GM23338 (cell line): ENCODE measurements around the gene GALNT15. TPM values are rescaled to one million over a fixed set of nuclear protein-coding genes. Genes with fewer than 3 reads are reported as not detected.

Experiments
- ATAC-seq: fragments of 200-7000 bp; cut with Tn5 transposase; 3 replicates; pipeline ENCODE4 v1.9.1; 2020
- DNase-seq: peaks from one replicate; pipeline ENCODE4 v3.0.0-alpha.2; 2015; ENCODE audit warnings: low spot score
- H2AFZ ChIP-seq: fragments of 200-600 bp; sonication (generic); 2 replicates; pipeline ENCODE4 v1.8.0; 2016; ENCODE audit warnings: antibody characterized with exemption, mild to moderate bottlenecking, moderate library complexity
- H3F3A ChIP-seq: fragments of 200-600 bp; sonication (generic); replicated peaks from 2 replicates; pipeline ENCODE4 v1.8.0; 2017; ENCODE audit warnings: antibody characterized with exemption, mixed run types, low read depth
- H3K27ac ChIP-seq: fragments of 200-600 bp; sonication (generic); 2 replicates; pipeline ENCODE4 v1.6.1; 2016; ENCODE audit warnings: low read depth
- H3K27me3 ChIP-seq: fragments of 200-600 bp; sonication (generic); 2 replicates; pipeline ENCODE4 v1.8.0; 2016; ENCODE audit warnings: mild to moderate bottlenecking, mixed run types, moderate library complexity; ENCODE audit not compliant: insufficient read depth
- H3K36me3 ChIP-seq: fragments of 200-600 bp; sonication (generic); 2 replicates; pipeline ENCODE4 v1.8.0; 2016; ENCODE audit warnings: mild to moderate bottlenecking; ENCODE audit not compliant: insufficient read depth
- H3K4me1 ChIP-seq: fragments of 200-600 bp; sonication (generic); 2 replicates; pipeline ENCODE4 v1.8.0; 2016; ENCODE audit warnings: mild to moderate bottlenecking, moderate library complexity; ENCODE audit not compliant: insufficient read depth
- H3K4me2 ChIP-seq: fragments of 200-600 bp; sonication (generic); 2 replicates; pipeline ENCODE4 v1.7.1; 2017; ENCODE audit warnings: mixed run types
- H3K4me3 ChIP-seq: fragments of 200-600 bp; sonication (generic); 2 replicates; pipeline ENCODE4 v1.6.1; 2016; ENCODE audit warnings: mixed run types
- H3K79me2 ChIP-seq: fragments of 200-600 bp; sonication (generic); replicated peaks from 2 replicates; pipeline ENCODE4 v1.8.0; 2017; ENCODE audit warnings: mild to moderate bottlenecking; ENCODE audit not compliant: insufficient read depth
- H3K9me2 ChIP-seq: fragments of 200-600 bp; sonication (generic); 2 replicates; pipeline ENCODE4 v1.8.0; 2017; ENCODE audit not compliant: insufficient read depth
- H4K20me1 ChIP-seq: fragments of 200-600 bp; sonication (generic); replicated peaks from 2 replicates; pipeline ENCODE4 v1.8.0; 2017; ENCODE audit warnings: mild to moderate bottlenecking; ENCODE audit not compliant: insufficient read depth
- H3K27ac Mint-ChIP-seq: 2 replicates; pipeline ENCODE4 v1.8.0; 2020; ENCODE audit warnings: inconsistent platforms, mild to moderate bottlenecking, moderate library complexity, mixed read lengths
- H3K27me3 Mint-ChIP-seq: 3 replicates; pipeline ENCODE4 v1.8.0; 2022; ENCODE audit warnings: low read depth, mild to moderate bottlenecking, moderate library complexity, mixed read lengths, inconsistent platforms; ENCODE audit not compliant: insufficient read depth, poor library complexity
- H3K36me3 Mint-ChIP-seq: 3 replicates; pipeline ENCODE4 v1.8.0; 2021; ENCODE audit warnings: low read depth, mild to moderate bottlenecking, inconsistent platforms, moderate library complexity, mixed read lengths
- H3K4me1 Mint-ChIP-seq: 3 replicates; pipeline ENCODE4 v1.8.0; 2020; ENCODE audit warnings: mild to moderate bottlenecking, inconsistent platforms, mixed read lengths
- H3K4me3 Mint-ChIP-seq: 3 replicates; pipeline ENCODE4 v1.8.0; 2021; ENCODE audit warnings: moderate library complexity, mild to moderate bottlenecking, inconsistent platforms, mixed read lengths
- H3K9me3 Mint-ChIP-seq: 3 replicates; pipeline ENCODE4 v1.8.0; 2020; ENCODE audit warnings: moderate library complexity, mild to moderate bottlenecking, inconsistent platforms, mixed read lengths
- CREB1 ChIP-seq: fragments of 250-450 bp; sonication (Bioruptor Pico); IDR thresholded peaks from 2 replicates; pipeline ENCODE4 v1.5.0; 2020; ENCODE audit warnings: low read depth, mild to moderate bottlenecking, moderate library complexity
- POLR2AphosphoS5 ChIP-seq: IDR thresholded peaks from 2 replicates; pipeline ENCODE4 v1.6.1; 2016; ENCODE audit warnings: antibody characterized with exemption, low read depth
- STAT1 ChIP-seq: IDR thresholded peaks from one replicate; pipeline ENCODE4 v1.6.1; 2016; ENCODE audit warnings: antibody characterized with exemption; ENCODE audit not compliant: unreplicated experiment
- polyA plus RNA-seq: library from polyadenylated mRNA; unstranded; fragments of >200 nt; fragmentation: Nextera tagmentation; extraction: Ambion mirVana; gene quantifications from 2 replicates; pipeline ENCODE4 v1.2.1, GENCODE V29; 2016
- total RNA-seq: library from RNA; depleted of rRNA; stranded (reverse); fragments of >200 nt; shearing (Covaris generic); gene quantifications from 2 replicates; pipeline ENCODE4 v1.2.3, GENCODE V29; 2014
- TF ChIP-seq, protein P1 (sequence below), 2 experiments: fragments of 200-600 bp in 1 of 2; sonication (generic) in 1 of 2; conservative IDR thresholded peaks; 2 replicates each; pipeline versions ENCODE4 v1.5.1 to v1.6.1; 2016 to 2017; ENCODE audit warnings: antibody characterized with exemption in 2 of 2, low read depth in 2 of 2, mild to moderate bottlenecking in 2 of 2, moderate library complexity in 1 of 2
- TF ChIP-seq, protein P2 (sequence below): IDR thresholded peaks from 2 replicates; pipeline ENCODE4 v1.6.1; 2016; ENCODE audit warnings: antibody characterized with exemption
- TF ChIP-seq, protein P3 (sequence below): fragments of 250-450 bp; sonication (Bioruptor Pico); IDR thresholded peaks from 2 replicates; pipeline ENCODE4 v1.5.0; 2020; ENCODE audit warnings: mild to moderate bottlenecking, moderate library complexity

GALNT15 gene
- total and polyA plus RNA-seq, 2 experiments from 2014 or later = 0.06 to 0.35 TPM

DNA sequence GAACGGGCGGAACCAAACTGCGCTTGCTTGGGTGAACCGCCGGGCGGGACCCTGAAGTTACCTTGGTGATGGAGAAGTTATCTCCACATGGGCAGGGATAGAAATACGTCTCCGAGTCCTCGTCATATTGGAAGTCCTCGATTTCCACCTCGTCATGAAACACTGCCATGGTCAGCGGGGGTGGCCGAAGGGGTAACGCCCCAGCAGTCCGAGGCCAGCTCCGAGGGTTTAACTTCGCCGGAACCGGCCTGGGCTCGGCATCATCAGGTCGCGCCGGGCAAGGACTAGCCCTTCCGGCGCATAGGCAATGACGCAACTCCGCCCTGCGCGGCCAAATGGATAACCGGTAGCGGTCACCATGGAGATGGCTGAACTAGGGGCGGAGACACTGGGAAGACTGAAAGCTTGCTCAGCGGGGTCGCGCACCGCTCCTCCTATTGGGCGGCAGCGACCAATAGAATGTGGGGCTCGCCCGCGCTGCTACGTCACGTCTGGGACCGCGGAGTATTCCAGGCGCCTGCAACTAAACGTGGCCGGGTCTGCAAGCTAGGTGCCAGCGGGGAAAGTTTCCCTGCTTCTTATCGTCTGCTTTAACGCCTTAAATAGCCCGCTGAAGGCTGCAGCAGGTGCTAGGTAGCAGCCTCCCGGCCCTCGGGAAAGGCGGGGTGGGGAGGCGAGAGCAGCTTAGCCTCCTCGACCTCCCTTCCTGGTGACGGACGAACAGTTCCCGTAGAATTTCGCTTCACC is 90.4 kb downstream of the GALNT15 start, which contains the start of the genes DPH3 and OXNAD1:
Gene DPH3 (minus strand): TSS at position 236 of the 747 bp plus-strand sequence. CDS start 67 bp downstream, at position 169.
Gene OXNAD1 (plus strand): TSS at position 505 of the 747 bp plus-strand sequence. CDS start 5,741 bp downstream, outside the sequence.
- H3K4me2 ChIP-seq = peak within 1 kb of the TSS; percentile 93
- peak within 1 kb of the TSS; percentile 85 for H2AFZ ChIP-seq
- peaks cover 5% of the 10 kb centered on the region for H4K20me1 ChIP-seq
- H3K27me3 ChIP-seq = no peaks in the 10 kb centered on the region
- H3K79me2 ChIP-seq = peaks cover 72% of the 10 kb centered on the region
- Mint-ChIP-seq H3K4me3 (peak within 1 kb of the TSS; percentile 97), H3K9me3 (no peaks in the 10 kb centered on the region), H3K36me3 (peaks cover 8% of the 10 kb centered on the region; the same call in 2 of the 3 replicates), H3K27me3 (peaks cover 4% of the 10 kb centered on the region), H3K27ac (peak within 1 kb of the TSS; percentile 98), H3K4me1 (peaks cover 19% of the 10 kb centered on the region)
- no peaks in the 10 kb centered on the region for H3K9me2 ChIP-seq
- ATAC-seq (peak; percentile 97), DNase-seq (peak; percentile 100)
- TF ChIP-seq POLR2AphosphoS5 (peak; percentile 76), STAT1 (no peak), CREB1 (CRISPR knock-in tag) (peak; percentile 99)
- TF ChIP-seq, protein P1, sequence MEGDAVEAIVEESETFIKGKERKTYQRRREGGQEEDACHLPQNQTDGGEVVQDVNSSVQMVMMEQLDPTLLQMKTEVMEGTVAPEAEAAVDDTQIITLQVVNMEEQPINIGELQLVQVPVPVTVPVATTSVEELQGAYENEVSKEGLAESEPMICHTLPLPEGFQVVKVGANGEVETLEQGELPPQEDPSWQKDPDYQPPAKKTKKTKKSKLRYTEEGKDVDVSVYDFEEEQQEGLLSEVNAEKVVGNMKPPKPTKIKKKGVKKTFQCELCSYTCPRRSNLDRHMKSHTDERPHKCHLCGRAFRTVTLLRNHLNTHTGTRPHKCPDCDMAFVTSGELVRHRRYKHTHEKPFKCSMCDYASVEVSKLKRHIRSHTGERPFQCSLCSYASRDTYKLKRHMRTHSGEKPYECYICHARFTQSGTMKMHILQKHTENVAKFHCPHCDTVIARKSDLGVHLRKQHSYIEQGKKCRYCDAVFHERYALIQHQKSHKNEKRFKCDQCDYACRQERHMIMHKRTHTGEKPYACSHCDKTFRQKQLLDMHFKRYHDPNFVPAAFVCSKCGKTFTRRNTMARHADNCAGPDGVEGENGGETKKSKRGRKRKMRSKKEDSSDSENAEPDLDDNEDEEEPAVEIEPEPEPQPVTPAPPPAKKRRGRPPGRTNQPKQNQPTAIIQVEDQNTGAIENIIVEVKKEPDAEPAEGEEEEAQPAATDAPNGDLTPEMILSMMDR (conservative IDR thresholded peaks at IDR 0.05; ENCODE audit: low read depth in 2 of 2) = no peak
- TF ChIP-seq, protein P2, sequence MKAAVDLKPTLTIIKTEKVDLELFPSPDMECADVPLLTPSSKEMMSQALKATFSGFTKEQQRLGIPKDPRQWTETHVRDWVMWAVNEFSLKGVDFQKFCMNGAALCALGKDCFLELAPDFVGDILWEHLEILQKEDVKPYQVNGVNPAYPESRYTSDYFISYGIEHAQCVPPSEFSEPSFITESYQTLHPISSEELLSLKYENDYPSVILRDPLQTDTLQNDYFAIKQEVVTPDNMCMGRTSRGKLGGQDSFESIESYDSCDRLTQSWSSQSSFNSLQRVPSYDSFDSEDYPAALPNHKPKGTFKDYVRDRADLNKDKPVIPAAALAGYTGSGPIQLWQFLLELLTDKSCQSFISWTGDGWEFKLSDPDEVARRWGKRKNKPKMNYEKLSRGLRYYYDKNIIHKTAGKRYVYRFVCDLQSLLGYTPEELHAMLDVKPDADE = peak; percentile 84
- TF ChIP-seq, protein P3, sequence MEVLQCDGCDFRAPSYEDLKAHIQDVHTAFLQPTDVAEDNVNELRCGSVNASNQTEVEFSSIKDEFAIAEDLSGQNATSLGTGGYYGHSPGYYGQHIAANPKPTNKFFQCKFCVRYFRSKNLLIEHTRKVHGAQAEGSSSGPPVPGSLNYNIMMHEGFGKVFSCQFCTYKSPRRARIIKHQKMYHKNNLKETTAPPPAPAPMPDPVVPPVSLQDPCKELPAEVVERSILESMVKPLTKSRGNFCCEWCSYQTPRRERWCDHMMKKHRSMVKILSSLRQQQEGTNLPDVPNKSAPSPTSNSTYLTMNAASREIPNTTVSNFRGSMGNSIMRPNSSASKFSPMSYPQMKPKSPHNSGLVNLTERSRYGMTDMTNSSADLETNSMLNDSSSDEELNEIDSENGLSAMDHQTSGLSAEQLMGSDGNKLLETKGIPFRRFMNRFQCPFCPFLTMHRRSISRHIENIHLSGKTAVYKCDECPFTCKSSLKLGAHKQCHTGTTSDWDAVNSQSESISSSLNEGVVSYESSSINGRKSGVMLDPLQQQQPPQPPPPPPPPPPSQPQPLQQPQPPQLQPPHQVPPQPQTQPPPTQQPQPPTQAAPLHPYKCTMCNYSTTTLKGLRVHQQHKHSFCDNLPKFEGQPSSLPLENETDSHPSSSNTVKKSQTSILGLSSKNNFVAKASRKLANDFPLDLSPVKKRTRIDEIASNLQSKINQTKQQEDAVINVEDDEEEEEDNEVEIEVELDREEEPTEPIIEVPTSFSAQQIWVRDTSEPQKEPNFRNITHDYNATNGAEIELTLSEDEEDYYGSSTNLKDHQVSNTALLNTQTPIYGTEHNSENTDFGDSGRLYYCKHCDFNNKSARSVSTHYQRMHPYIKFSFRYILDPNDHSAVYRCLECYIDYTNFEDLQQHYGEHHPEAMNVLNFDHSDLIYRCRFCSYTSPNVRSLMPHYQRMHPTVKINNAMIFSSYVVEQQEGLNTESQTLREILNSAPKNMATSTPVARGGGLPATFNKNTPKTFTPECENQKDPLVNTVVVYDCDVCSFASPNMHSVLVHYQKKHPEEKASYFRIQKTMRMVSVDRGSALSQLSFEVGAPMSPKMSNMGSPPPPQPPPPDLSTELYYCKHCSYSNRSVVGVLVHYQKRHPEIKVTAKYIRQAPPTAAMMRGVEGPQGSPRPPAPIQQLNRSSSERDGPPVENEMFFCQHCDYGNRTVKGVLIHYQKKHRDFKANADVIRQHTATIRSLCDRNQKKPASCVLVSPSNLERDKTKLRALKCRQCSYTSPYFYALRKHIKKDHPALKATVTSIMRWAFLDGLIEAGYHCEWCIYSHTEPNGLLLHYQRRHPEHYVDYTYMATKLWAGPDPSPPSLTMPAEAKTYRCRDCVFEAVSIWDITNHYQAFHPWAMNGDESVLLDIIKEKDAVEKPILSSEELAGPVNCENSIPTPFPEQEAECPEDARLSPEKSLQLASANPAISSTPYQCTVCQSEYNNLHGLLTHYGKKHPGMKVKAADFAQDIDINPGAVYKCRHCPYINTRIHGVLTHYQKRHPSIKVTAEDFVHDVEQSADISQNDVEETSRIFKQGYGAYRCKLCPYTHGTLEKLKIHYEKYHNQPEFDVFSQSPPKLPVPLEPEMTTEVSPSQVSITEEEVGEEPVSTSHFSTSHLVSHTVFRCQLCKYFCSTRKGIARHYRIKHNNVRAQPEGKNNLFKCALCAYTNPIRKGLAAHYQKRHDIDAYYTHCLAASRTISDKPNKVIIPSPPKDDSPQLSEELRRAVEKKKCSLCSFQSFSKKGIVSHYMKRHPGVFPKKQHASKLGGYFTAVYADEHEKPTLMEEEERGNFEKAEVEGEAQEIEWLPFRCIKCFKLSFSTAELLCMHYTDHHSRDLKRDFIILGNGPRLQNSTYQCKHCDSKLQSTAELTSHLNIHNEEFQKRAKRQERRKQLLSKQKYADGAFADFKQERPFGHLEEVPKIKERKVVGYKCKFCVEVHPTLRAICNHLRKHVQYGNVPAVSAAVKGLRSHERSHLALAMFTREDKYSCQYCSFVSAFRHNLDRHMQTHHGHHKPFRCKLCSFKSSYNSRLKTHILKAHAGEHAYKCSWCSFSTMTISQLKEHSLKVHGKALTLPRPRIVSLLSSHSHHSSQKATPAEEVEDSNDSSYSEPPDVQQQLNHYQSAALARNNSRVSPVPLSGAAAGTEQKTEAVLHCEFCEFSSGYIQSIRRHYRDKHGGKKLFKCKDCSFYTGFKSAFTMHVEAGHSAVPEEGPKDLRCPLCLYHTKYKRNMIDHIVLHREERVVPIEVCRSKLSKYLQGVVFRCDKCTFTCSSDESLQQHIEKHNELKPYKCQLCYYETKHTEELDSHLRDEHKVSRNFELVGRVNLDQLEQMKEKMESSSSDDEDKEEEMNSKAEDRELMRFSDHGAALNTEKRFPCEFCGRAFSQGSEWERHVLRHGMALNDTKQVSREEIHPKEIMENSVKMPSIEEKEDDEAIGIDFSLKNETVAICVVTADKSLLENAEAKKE (CRISPR knock-in tag) = no peak
- no peaks in the 10 kb centered on the region for H3F3A ChIP-seq
- H3K4me3 ChIP-seq = peak within 1 kb of the TSS; percentile 92
- H3K4me1 ChIP-seq = peaks cover 7% of the 10 kb centered on the region
- H3K27ac ChIP-seq = peak within 1 kb of the TSS; percentile 86
- peaks cover 13% of the 10 kb centered on the region for H3K36me3 ChIP-seq
